Activated CD4-positive, alpha-beta T cell treated with anti-CD3 and anti-CD28 coated beads, Interleukin-2, amount 50 U/mL, for 24 hours (primary cell): ENCODE data around the gene SHISAL1.
"Not testable (repeated sequence)": the region's sequence is repeated elsewhere in the genome, so short reads cannot be mapped to it uniquely, and the experiment has no call there.

Experiments used
- DNase-seq, 2 donors: peaks; one replicate each; pipeline ENCODE4 v3.0.0-alpha.2; 2020; ENCODE audit warnings: low read depth in 1 of 2, low spot score in 1 of 2

SHISAL1 gene

GRCh38 chr22:44305455-44305854, 7.3 kb downstream of the SHISAL1 start:
- DNase-seq: no peak

DNA sequence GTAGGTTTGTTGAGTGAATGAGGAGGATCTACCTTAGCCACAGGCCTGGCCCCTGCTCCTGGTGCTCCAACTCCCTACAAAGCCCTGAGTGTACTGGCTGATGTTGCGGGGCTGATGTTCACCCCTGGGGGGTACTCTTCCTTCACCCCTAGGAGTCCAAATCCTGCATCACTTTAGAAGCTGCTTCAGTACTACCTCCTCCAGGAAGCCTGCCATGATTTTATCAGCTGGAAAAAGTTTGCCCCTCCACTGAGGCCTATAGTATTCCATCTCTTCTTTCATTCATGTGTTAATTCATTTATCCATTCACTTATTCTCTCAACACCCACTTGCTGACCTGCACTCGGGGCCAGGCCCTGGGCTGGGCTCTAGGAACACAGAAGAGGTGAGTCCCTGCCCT, 7.8 kb downstream of the SHISAL1 start:
- DNase-seq: no peak

DNA sequence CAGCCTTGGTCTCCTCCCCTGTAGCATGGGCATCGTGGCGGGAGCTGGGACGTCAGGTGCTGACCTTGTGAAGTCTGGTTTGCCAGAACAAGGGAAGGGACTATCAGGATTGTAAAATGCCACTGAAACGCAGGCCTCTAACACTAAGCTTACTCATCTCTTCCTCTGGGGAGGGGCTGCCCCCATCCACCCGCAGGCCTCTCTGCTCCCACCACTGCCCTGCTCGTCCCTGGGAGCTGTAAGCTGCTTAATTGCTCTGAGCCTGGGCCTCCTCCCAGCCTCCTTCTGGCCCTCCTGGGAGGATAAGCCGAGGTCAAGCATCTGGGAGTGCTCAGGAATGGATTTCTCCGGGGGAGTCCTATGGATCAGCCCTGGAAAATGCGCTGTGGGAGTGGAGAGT, 8.4 kb downstream of the SHISAL1 start:
- DNase-seq: no peak

GRCh38 chr22:44302363-44302762, 10.4 kb downstream of the SHISAL1 start:
- not testable (repeated sequence) for DNase-seq

- DNase-seq: no peak
Observed at GRCh38 chr22:44301039-44301438, 11.7 kb downstream of the SHISAL1 start.

GRCh38 chr22:44299124-44299523, 13.6 kb downstream of the SHISAL1 start:
- DNase-seq: no peak

- no peak for DNase-seq
Observed at GRCh38 chr22:44298406-44299091, 14.2 kb downstream of the SHISAL1 start.

DNA sequence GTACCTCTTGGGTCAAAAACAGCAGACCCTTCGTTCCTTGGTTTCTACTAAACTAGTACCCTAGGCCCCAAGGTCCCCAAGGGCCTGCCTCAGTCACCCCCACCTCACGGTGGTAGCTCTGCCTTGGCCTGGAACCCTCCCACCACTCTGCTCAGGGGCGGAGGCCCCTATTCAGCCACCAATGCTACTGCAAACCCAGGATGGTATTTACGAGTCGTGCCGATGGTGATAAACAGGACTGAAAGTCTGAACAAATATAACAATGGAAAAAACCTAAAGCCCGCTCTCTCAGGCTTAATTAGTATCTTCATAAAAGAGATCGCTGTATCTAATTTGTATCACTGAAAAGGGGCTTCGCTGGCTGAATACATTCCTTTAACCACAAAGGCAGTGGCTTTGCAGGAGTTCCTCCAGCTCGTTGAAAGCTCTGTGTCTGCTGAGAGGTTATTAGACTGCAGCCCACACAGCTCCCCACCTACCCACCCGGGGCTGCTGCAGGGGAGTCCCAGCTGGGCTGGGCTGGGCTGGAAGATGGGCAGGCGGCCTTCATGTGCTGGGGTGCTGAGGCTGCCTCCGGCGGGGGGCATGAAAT, 15.2 kb downstream of the SHISAL1 start:
- DNase-seq: no peak

DNA sequence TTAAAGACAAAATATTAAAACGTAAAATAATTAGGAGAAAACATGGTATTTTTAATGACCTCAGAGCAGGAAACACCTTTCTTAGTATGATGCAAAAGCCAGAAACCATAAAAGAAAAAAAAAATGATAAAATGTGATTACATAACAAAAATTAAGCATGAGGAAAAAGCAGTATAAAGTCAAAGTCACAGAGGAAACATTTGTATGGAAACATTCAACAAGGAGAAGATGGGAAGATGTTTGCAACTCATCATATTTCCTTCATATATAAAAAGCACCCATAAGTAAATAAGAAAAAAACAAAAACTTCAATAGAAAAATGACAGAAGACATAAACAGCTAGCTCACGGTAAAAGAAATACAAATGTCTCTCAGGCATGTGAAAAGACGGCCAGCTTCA, 17.3 kb downstream of the SHISAL1 start:
- no peak for DNase-seq

GRCh38 chr22:44293876-44294275, 18.9 kb downstream of the SHISAL1 start:
- DNase-seq: no peak

- no peak for DNase-seq
Observed at GRCh38 chr22:44293034-44293433, 19.7 kb downstream of the SHISAL1 start.

DNA sequence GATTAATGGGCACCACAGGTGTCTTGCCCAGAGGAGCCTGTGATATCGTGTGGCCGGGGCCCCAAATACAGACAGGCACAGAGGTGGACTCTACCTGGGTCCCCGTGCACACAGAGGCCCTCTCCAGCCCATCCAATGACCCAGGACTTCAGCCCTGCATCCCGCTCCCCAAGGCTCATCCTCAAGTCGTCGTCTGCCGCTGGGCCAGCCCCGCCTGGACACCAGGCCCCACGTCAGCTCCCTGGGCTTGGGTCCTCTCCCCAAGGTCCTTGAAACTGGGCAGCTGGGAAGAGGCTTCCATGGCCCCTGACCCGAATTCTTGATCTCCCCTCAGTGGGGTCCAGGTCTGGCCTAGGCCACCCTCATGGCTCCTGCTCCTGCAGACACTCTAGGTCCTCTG, 20.2 kb downstream of the SHISAL1 start:
- no peak for DNase-seq

- no peak for DNase-seq
Observed at GRCh38 chr22:44291674-44292360, 20.9 kb downstream of the SHISAL1 start.

GRCh38 chr22:44291265-44291664, 21.5 kb downstream of the SHISAL1 start:
- DNase-seq: no peak

DNA sequence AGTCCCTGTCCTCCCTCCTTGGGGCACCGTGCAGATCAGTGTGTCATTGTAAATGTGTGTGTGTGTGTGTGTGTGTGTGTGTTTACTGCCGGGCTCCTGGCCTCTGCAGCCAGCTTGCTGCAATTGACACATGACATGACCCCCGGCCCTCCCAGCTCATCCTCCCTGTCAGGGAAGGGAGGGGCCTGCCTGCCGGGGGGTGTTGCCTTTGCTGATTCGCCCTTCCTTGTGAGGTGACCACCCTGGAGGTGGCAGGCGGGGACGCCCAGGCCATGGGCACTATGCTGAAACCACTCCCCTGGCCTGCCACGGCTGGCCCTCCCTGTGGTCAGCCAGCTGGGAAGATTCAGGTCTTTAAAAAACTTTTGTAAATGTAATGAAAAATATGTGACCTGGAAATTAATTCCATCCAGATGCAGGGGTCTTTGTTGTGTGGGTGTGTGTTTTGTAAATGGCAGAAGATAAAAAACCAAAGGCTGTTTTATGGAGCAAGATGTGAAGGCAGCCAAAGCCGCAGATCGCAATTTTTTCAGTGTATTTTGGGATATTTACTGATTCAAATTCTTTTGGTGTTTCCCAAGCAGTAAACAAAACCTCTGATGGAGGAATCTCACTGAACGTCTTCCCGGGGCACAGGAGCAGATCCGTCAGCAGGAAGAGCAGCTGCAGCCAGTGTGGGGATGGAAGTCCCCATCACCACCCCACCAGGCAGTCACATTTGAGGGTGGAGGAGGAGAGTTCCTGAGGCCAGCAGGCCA, 23.2 kb downstream of the SHISAL1 start:
- DNase-seq: no peak

DNA sequence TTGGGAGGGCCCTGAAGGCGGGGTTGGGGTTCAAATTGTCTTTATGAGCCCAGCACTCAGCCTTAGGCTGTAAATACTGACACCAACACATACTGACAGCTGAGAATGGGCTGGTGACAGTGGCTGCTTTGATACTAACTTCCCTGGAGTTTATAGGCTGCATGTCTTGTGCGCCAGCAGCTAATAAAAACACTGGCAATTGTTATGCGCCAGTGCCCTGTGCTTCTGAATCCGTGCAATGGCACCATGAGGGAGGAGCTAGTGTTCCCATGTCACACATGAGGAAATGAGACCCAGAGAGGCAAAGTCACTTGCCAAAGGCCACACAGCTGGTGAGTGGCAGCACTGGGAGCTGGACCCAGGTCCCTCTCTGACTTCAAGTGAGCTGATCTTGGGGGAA, 23.8 kb downstream of the SHISAL1 start:
- DNase-seq: no peak

DNA sequence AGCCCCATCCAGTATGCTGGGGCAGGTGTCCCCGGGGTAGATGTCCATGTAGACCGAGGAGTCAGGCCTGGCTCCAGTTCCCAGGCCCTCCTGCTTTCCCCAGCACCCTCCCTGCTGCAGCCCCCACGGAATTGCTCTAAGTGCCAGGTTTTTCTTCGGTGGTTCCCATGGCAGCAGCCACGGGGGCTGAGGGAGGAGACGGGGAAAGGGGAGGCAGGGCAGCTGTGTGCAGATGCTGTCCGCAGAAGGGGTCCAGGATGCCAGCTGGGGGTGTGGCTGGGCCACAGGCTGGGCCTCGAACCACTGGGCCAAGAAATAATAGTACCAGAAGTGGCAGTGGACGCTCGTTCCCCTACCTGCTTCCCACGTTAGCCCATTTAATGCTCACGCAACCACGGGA, 25.0 kb downstream of the SHISAL1 start:
- no peak for DNase-seq

- no peak for DNase-seq
Observed at GRCh38 chr22:44287121-44287693, 25.5 kb downstream of the SHISAL1 start.

DNA sequence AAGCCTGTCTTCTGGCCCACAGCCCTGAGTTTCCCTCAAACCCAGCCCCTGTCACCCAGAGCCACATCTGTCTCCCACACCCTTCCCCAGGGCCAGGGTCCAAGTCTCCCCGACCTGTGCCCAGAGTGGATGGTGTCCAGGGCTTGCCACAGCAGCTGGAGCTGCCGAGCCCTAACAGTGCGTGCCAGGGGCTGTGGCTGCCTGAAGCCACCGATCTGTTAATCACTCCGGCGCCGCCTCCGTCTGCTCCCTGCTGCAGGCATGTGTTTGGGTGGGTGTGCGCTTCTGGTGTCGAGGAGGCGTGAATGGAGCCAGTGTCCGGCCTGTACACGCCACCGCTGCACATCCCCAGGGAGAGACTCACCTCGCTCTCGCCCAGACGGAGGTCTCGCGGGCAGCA, 26.1 kb downstream of the SHISAL1 start:
- no peak for DNase-seq

DNA sequence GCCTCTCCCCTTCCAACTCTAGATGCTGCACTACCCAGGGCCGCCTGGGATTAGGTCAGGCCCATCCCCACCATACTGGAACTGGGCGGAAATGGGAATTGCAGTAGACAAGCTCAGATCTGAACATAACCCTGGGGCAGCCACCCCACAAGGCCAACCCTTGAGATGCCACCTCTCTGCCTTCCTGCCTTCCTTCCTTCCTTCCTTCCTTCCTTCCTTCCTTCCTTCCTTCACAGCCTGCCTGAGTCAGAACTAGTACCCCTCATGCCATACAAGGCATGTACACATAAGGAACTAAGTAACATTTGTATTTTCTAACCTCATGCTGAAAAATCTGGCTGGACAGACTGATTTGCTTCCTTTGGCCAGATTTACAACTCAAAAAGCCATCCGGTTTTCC, 28.0 kb downstream of the SHISAL1 start:
- DNase-seq: no peak
